Measurements from ENCODE around the gene CPEB3. TPM values are rescaled to one million over a fixed set of nuclear protein-coding genes. Genes with fewer than 3 reads are reported as not detected.

CPEB3 gene
- total and polyA plus RNA-seq, 12 donors: 1.6 to 13.4 (median 6.1) TPM

GRCh38 chr10:92131275-92131820 is 159.5 kb downstream of the CPEB3 start:
- TF ChIP-seq POLR2A (IDR thresholded peaks at IDR 0.05) (no peak), CTCF (IDR thresholded peaks at IDR 0.05) (no peak)
- Histone ChIP-seq H3K4me3 (no peak overlapping the region), H3K36me3 (replicated peaks in 1 of 2) (no peaks in the 10 kb centered on the region), H3K4me1 (replicated peaks in 1 of 2) (peaks cover 2 to 11% of the 10 kb centered on the region in 2 donors), H3K27me3 (no peaks in the 10 kb centered on the region), H3K27ac (no peak overlapping the region), H3K9me3 (replicated peaks in 1 of 3) (no peaks in the 10 kb centered on the region)
- DNase-seq: no peak
- 88 to 95% (median 91%) methylated on average over 5 of the region's 5 CpGs for WGBS, 4 donors
- intact Hi-C loops (cut with DNase I): no loop called here

- Histone ChIP-seq H3K27ac (no peak overlapping the region), H3K27me3 (no peaks in the 10 kb centered on the region), H3K4me1 (replicated peaks in 1 of 2) (peaks cover 7 to 17% of the 10 kb centered on the region in 2 donors), H3K9me3 (replicated peaks in 1 of 3) (no peaks in the 10 kb centered on the region), H3K4me3 (no peak overlapping the region), H3K36me3 (replicated peaks in 1 of 2) (no peaks in the 10 kb centered on the region)
- intact Hi-C loops (cut with DNase I): no loop called here
- no peak for DNase-seq
- no peak for TF ChIP-seq POLR2A (IDR thresholded peaks at IDR 0.05)
- TF ChIP-seq CTCF (IDR thresholded peaks at IDR 0.05): no peak
Observed at GRCh38 chr10:92130622-92131274, 160.1 kb downstream of the CPEB3 start.

- intact Hi-C loops (cut with DNase I): no loop called here
- Histone ChIP-seq H3K27me3 (no peaks in the 10 kb centered on the region), H3K27ac (peak overlapping the region in 3 of 5 donors; percentile 81 to 86 (median 84)), H3K4me1 (replicated peaks in 1 of 2) (peaks cover 37 to 61% of the 10 kb centered on the region in 2 donors), H3K4me3 (no peak overlapping the region), H3K9me3 (replicated peaks in 1 of 3) (no peaks in the 10 kb centered on the region), H3K36me3 (replicated peaks in 1 of 2) (no peaks in the 10 kb centered on the region)
- TF ChIP-seq CTCF (IDR thresholded peaks at IDR 0.05) (no peak), POLR2A (IDR thresholded peaks at IDR 0.05) (no peak)
- DNase-seq: no peak
- WGBS, 4 donors: 25 to 39% (median 34%) methylated on average over 2 of the region's 2 CpGs
Observed at GRCh38 chr10:92126100-92126650, 164.7 kb downstream of the CPEB3 start.

GRCh38 chr10:92125144-92125543 is 165.7 kb downstream of the CPEB3 start:
- Histone ChIP-seq H3K27ac (peak overlapping the region; percentile 68 to 86 (median 81)), H3K36me3 (replicated peaks in 1 of 2) (no peaks in the 10 kb centered on the region), H3K27me3 (no peaks in the 10 kb centered on the region), H3K4me3 (no peak overlapping the region), H3K9me3 (replicated peaks in 1 of 3) (no peaks in the 10 kb centered on the region), H3K4me1 (replicated peaks in 1 of 2) (peaks cover 37 to 61% of the 10 kb centered on the region in 2 donors)
- DNase-seq: no peak
- no peak for TF ChIP-seq POLR2A (IDR thresholded peaks at IDR 0.05)
- TF ChIP-seq CTCF (IDR thresholded peaks at IDR 0.05): no peak
- intact Hi-C loops (cut with DNase I): no loop called here

Data from adrenal gland (tissue), 12 donors.